ENCODE results near the gene ALK. TPM values are rescaled to one million over a fixed set of nuclear protein-coding genes. Genes with fewer than 3 reads are reported as not detected.

Gene ALK
- total RNA-seq, 1 experiment from 2014 or later: 0.87 TPM

DNA sequence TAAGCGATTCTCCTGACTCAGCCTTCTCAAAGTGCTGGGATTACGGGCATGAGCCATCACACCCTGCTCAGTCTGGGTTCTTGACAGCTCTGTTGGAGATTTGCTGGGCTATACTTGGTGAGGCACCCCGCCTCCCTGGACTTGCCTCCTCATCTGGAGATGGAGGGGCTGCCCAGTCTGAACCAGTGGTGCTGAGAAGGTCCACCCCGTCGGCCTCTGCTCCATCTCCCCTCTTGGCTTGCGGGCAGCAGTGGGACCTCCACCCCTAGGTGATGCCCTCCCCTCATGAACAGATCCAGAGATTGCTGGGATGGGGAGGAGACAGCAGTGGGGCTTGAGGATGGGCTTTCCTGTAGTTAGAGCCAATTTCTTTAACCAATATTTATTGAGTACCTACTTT is 685.3 kb downstream of the ALK start:
- no peaks in the 10 kb centered on the region for H3K36me3 ChIP-seq (ENCODE audit: low read depth, low read length)
- no peaks in the 10 kb centered on the region for H3K9me2 ChIP-seq (replicated peaks; ENCODE audit: low read length)
- H3K9me3 ChIP-seq (ENCODE audit: low read length): no peaks in the 10 kb centered on the region
- H3K27ac ChIP-seq (ENCODE audit: low read length): no peak overlapping the region
- CTCF ChIA-PET: no interaction called here
- H4K20me1 ChIP-seq (ENCODE audit: low read length): no peaks in the 10 kb centered on the region
- TF ChIP-seq EZH2phosphoT487 (IDR thresholded peaks at IDR 0.05; ENCODE audit: borderline replicate concordance, low read length) (no peak), EZH2 (IDR thresholded peaks at IDR 0.05; ENCODE audit: low read length, unreplicated experiment) (no peak)
- TF ChIP-seq, protein P1, sequence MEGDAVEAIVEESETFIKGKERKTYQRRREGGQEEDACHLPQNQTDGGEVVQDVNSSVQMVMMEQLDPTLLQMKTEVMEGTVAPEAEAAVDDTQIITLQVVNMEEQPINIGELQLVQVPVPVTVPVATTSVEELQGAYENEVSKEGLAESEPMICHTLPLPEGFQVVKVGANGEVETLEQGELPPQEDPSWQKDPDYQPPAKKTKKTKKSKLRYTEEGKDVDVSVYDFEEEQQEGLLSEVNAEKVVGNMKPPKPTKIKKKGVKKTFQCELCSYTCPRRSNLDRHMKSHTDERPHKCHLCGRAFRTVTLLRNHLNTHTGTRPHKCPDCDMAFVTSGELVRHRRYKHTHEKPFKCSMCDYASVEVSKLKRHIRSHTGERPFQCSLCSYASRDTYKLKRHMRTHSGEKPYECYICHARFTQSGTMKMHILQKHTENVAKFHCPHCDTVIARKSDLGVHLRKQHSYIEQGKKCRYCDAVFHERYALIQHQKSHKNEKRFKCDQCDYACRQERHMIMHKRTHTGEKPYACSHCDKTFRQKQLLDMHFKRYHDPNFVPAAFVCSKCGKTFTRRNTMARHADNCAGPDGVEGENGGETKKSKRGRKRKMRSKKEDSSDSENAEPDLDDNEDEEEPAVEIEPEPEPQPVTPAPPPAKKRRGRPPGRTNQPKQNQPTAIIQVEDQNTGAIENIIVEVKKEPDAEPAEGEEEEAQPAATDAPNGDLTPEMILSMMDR (conservative IDR thresholded peaks at IDR 0.05; ENCODE audit: low read depth, low read length): no peak
- H3F3A ChIP-seq (ENCODE audit: low read length, unreplicated experiment): no peaks in the 10 kb centered on the region
- POLR2A ChIA-PET (ENCODE audit: unreplicated experiment): interaction anchor here (0.6 kb wide), 1 partner anchor 23 kb away, joined by 4 read pairs; no protein-coding TSS in a partner anchor
- H3K4me1 ChIP-seq (ENCODE audit: insufficient read depth, low read length): peaks cover 15% of the 10 kb centered on the region
- no TSS peak for BruUV-seq (replicated peaks)
- DNase-seq: no peak
- intact Hi-C loops (cut with micrococcal nuclease): loop anchor here (10.0 kb wide), 1 partner anchor 599 kb away; no protein-coding TSS in a partner anchor
- H3K9ac ChIP-seq (ENCODE audit: low read length): no peak overlapping the region
- H3K27me3 ChIP-seq (ENCODE audit: low read length): no peaks in the 10 kb centered on the region
- no peak for ATAC-seq
- no peak overlapping the region for H3K4me3 ChIP-seq (ENCODE audit: low read length)
- no peak overlapping the region for H3K4me2 ChIP-seq (ENCODE audit: low read length)
- no peaks in the 10 kb centered on the region for H3K79me2 ChIP-seq (ENCODE audit: low read length)
- H2AFZ ChIP-seq (ENCODE audit: low read length): no peak overlapping the region

DNA sequence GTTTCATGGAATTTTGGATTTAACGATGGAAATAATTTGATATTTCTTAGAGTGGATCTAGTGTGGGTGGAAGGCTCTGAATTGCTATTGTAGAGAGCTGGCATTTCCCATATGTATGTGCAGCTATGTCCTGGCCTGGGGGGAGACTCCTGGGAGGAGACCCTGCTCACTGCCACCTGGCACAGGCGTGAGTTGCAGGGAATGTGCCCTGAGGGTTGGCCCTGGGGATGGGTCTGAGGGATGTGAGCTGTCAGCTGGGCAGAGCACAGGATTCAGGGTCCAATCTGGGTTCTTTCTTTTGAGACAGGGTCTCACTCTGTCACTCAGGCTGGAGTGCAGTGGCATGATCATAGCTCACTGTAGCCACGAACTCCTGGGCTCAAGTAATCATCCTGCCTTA is 686.0 kb downstream of the ALK start:
- no peaks in the 10 kb centered on the region for H4K20me1 ChIP-seq (ENCODE audit: low read length)
- ChIA-PET POLR2A (ENCODE audit: unreplicated experiment) (interaction anchor here (0.6 kb wide), 1 partner anchor 566 kb away, joined by 13 read pairs; no protein-coding TSS in a partner anchor), CTCF (no interaction called here)
- no peaks in the 10 kb centered on the region for H3K79me2 ChIP-seq (ENCODE audit: low read length)
- H3K4me1 ChIP-seq (ENCODE audit: insufficient read depth, low read length): peaks cover 15% of the 10 kb centered on the region
- no peak overlapping the region for H2AFZ ChIP-seq (ENCODE audit: low read length)
- ATAC-seq (no peak), DNase-seq (no peak)
- intact Hi-C loops (cut with micrococcal nuclease): loop anchor here (10.0 kb wide), 1 partner anchor 599 kb away; no protein-coding TSS in a partner anchor
- no peaks in the 10 kb centered on the region for H3K9me3 ChIP-seq (ENCODE audit: low read length)
- no peak overlapping the region for H3K27ac ChIP-seq (ENCODE audit: low read length)
- H3K27me3 ChIP-seq (ENCODE audit: low read length): no peaks in the 10 kb centered on the region
- H3K9ac ChIP-seq (ENCODE audit: low read length): no peak overlapping the region
- H3K36me3 ChIP-seq (ENCODE audit: low read depth, low read length): no peaks in the 10 kb centered on the region
- no TSS peak for BruUV-seq (replicated peaks)
- no peaks in the 10 kb centered on the region for H3F3A ChIP-seq (ENCODE audit: low read length, unreplicated experiment)
- no peaks in the 10 kb centered on the region for H3K9me2 ChIP-seq (replicated peaks; ENCODE audit: low read length)
- no peak for TF ChIP-seq EZH2 (IDR thresholded peaks at IDR 0.05; ENCODE audit: low read length, unreplicated experiment)
- TF ChIP-seq, protein P1 (conservative IDR thresholded peaks at IDR 0.05; ENCODE audit: low read depth, low read length): no peak
- no peak for TF ChIP-seq EZH2phosphoT487 (IDR thresholded peaks at IDR 0.05; ENCODE audit: borderline replicate concordance, low read length)
- no peak overlapping the region for H3K4me2 ChIP-seq (ENCODE audit: low read length)
- H3K4me3 ChIP-seq (ENCODE audit: low read length): no peak overlapping the region

DNA sequence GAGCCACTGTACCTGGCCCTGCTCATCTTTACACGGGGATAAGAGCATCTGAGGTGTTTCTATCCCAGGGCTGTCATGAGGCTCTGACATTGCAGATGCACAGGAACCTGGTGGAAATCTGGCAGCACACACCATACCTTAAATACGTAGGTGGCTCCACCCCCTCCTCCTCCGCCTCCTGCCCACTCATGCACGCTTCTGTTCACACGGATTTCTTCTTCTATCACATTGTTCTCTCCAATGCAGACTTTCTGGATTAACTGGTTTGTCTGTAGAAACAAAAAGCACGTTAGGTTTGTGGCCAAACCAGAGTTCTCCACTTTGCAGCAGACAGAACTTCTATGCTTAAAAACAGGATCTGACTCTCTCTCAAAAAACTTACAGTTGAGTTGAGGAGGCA is 688.0 kb downstream of the ALK start:
- no peak overlapping the region for H3K9ac ChIP-seq (ENCODE audit: low read length)
- intact Hi-C loops (cut with micrococcal nuclease): loop anchor here (10.0 kb wide), 1 partner anchor 601 kb away; no protein-coding TSS in a partner anchor
- no peak overlapping the region; the same call in 1 of the 2 replicates for H3K4me3 ChIP-seq (ENCODE audit: low read length)
- no peaks in the 10 kb centered on the region for H3F3A ChIP-seq (ENCODE audit: low read length, unreplicated experiment)
- peaks cover 15% of the 10 kb centered on the region for H3K4me1 ChIP-seq (ENCODE audit: insufficient read depth, low read length)
- no TSS peak for BruUV-seq (replicated peaks)
- H2AFZ ChIP-seq (ENCODE audit: low read length): 0 out of 2 replicates have a peak overlapping the region, but pooled peaks have one; percentile 53
- TF ChIP-seq, protein P1 (conservative IDR thresholded peaks at IDR 0.05; ENCODE audit: low read depth, low read length): no peak
- no peak for TF ChIP-seq EZH2 (IDR thresholded peaks at IDR 0.05; ENCODE audit: low read length, unreplicated experiment)
- TF ChIP-seq EZH2phosphoT487 (IDR thresholded peaks at IDR 0.05; ENCODE audit: borderline replicate concordance, low read length): no peak
- H3K79me2 ChIP-seq (ENCODE audit: low read length): no peaks in the 10 kb centered on the region
- peak overlapping the region; percentile 72 for H3K4me2 ChIP-seq (ENCODE audit: low read length)
- H4K20me1 ChIP-seq (ENCODE audit: low read length): no peaks in the 10 kb centered on the region
- no peaks in the 10 kb centered on the region for H3K27me3 ChIP-seq (ENCODE audit: low read length)
- DNase-seq (peak; percentile 91), ATAC-seq (peak; percentile 50; the same call in 1 of the 2 replicates)
- POLR2A ChIA-PET (ENCODE audit: unreplicated experiment): no interaction called here
- H3K9me2 ChIP-seq (replicated peaks; ENCODE audit: low read length): no peaks in the 10 kb centered on the region
- CTCF ChIA-PET: no interaction called here
- H3K27ac ChIP-seq (ENCODE audit: low read length): peak overlapping the region; percentile 40
- H3K36me3 ChIP-seq (ENCODE audit: low read depth, low read length): no peaks in the 10 kb centered on the region
- no peaks in the 10 kb centered on the region for H3K9me3 ChIP-seq (ENCODE audit: low read length)
